ENCODE results near the gene NPHP1.
"Not testable (repeated sequence)": the region's sequence is repeated elsewhere in the genome, so short reads cannot be mapped to it uniquely, and the experiment has no call there.

DNA sequence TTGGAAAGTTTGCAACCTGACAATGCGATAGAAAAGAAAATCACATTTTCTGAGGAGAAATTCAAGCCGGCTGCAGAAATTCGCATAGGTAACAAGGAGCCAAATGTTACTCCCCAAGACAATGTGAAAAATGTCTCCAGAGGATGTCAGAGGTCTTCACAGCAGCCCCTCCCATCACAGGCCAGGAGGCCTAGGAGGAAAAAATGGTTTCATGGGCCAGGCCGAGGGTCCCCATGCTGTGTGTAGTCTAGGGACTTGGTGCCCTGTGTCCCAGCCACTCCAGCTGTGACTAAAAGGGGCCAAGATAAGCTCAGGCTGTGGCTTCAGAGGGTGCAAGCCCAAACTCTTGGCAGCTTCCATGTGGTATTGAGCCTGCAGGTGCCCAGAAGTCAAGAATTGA lies 50.0 kb downstream of the NPHP1 start:
- not testable (repeated sequence) for TF ChIP-seq POLR2A (IDR thresholded peaks at IDR 0.05; ENCODE audit: low read depth, low read length); JUN (IDR thresholded peaks at IDR 0.05; ENCODE audit: borderline replicate concordance, insufficient read depth, insufficient read length, low read depth); EZH2 (IDR thresholded peaks at IDR 0.05; ENCODE audit: borderline replicate concordance, low read depth, low read length, severe bottlenecking); POLR2AphosphoS5 (IDR thresholded peaks at IDR 0.05; ENCODE audit: insufficient read depth, low read depth, low read length); FOS (IDR thresholded peaks at IDR 0.05; ENCODE audit: borderline replicate concordance, insufficient read depth, low read length); GATA2 (IDR thresholded peaks at IDR 0.05; ENCODE audit: insufficient read depth, insufficient read length, low read depth, low read length)
- TF ChIP-seq, protein P1, sequence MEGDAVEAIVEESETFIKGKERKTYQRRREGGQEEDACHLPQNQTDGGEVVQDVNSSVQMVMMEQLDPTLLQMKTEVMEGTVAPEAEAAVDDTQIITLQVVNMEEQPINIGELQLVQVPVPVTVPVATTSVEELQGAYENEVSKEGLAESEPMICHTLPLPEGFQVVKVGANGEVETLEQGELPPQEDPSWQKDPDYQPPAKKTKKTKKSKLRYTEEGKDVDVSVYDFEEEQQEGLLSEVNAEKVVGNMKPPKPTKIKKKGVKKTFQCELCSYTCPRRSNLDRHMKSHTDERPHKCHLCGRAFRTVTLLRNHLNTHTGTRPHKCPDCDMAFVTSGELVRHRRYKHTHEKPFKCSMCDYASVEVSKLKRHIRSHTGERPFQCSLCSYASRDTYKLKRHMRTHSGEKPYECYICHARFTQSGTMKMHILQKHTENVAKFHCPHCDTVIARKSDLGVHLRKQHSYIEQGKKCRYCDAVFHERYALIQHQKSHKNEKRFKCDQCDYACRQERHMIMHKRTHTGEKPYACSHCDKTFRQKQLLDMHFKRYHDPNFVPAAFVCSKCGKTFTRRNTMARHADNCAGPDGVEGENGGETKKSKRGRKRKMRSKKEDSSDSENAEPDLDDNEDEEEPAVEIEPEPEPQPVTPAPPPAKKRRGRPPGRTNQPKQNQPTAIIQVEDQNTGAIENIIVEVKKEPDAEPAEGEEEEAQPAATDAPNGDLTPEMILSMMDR (IDR thresholded peaks at IDR 0.05; ENCODE audit: extremely low read depth in 1 of 2, insufficient read depth in 1 of 2, low read depth in 1 of 2, low read length in 2 of 2), result not testable (repeated sequence)
- TF ChIP-seq, protein P2, sequence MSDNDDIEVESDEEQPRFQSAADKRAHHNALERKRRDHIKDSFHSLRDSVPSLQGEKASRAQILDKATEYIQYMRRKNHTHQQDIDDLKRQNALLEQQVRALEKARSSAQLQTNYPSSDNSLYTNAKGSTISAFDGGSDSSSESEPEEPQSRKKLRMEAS (IDR thresholded peaks at IDR 0.05; ENCODE audit: insufficient read depth, insufficient read length), result not testable (repeated sequence)
